Measurements from ENCODE around the gene HNRNPAB. TPM values are rescaled to one million over a fixed set of nuclear protein-coding genes. Genes with fewer than 3 reads are reported as not detected.
A peak's percentile ranks its signal among the peaks of the same experiment; 100 is the strongest.

The HNRNPAB gene
- total RNA-seq, 4 donors from 2014 or later, result 98.4 to 135 (median 104) TPM

GRCh38 chr5:178206166-178207101 is 2.1 kb downstream of the HNRNPAB start:
- peak overlapping the region; percentile 90 to 99 (median 98) for H3K4me3 ChIP-seq
- peak overlapping the region; percentile 37 to 98 (median 94) for H3K27ac ChIP-seq (replicated peaks in 1 of 4)
- no peak for TF ChIP-seq POLR2AphosphoS5 (IDR thresholded peaks at IDR 0.05)
- TF ChIP-seq POLR2A (IDR thresholded peaks at IDR 0.05; ENCODE audit: low read depth), result no peak
- no peak for TF ChIP-seq EP300 (IDR thresholded peaks at IDR 0.05)
- TF ChIP-seq CTCF (IDR thresholded peaks at IDR 0.05), result no peak
- no peak for DNase-seq (ENCODE audit: extremely low spot score)
- no peaks in the 10 kb centered on the region for H3K9me3 ChIP-seq
- WGBS, result 64% methylated on average over 12 of the region's 12 CpGs
- peaks cover 35 to 56% (median 52%) of the 10 kb centered on the region in 4 donors for H3K36me3 ChIP-seq
- peaks cover 26 to 46% (median 29%) of the 10 kb centered on the region in 4 donors for H3K4me1 ChIP-seq
- intact Hi-C loops (cut with DNase I), result no loop called here
- no peaks in the 10 kb centered on the region for H3K27me3 ChIP-seq

- intact Hi-C loops (cut with DNase I), result no loop called here
- no peaks in the 10 kb centered on the region for H3K9me3 ChIP-seq
- 78% methylated on average over 5 of the region's 5 CpGs for WGBS
- no peak overlapping the region for H3K4me3 ChIP-seq
- H3K4me1 ChIP-seq, result peaks cover 26 to 46% (median 29%) of the 10 kb centered on the region in 4 donors
- H3K27me3 ChIP-seq, result no peaks in the 10 kb centered on the region
- TF ChIP-seq EP300 (IDR thresholded peaks at IDR 0.05) (no peak), CTCF (IDR thresholded peaks at IDR 0.05) (no peak), POLR2A (IDR thresholded peaks at IDR 0.05; ENCODE audit: low read depth) (no peak), POLR2AphosphoS5 (IDR thresholded peaks at IDR 0.05) (no peak)
- DNase-seq (ENCODE audit: extremely low spot score), result no peak
- peaks cover 43 to 65% (median 61%) of the 10 kb centered on the region in 4 donors for H3K36me3 ChIP-seq
- H3K27ac ChIP-seq (replicated peaks in 1 of 4), result peak overlapping the region; percentile 37 to 98 (median 94)
Observed at GRCh38 chr5:178207183-178207916, 3.0 kb downstream of the HNRNPAB start.

DNA sequence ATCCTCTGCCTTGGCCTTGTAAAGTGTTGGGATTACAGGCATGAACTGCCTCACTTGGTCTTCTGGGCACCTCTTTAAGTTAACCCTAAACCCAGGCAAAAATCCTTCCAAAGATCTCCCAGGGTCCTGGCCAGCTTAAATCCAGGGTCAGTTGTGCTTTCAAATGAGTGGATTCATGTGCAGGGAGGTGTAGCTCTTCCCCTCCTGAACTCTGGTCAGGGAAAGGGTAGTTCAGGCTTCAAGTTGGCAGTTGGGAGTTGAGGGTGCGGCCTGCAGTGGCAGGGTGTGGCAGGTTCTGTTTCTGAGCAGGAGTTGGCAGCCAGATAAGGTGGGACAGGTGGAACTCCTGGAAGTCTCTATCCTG is 3.6 kb downstream of the HNRNPAB start:
- no peaks in the 10 kb centered on the region for H3K27me3 ChIP-seq
- H3K9me3 ChIP-seq, result no peaks in the 10 kb centered on the region
- no peak overlapping the region for H3K27ac ChIP-seq (replicated peaks in 1 of 4)
- intact Hi-C loops (cut with DNase I), result no loop called here
- DNase-seq (ENCODE audit: extremely low spot score), result no peak
- TF ChIP-seq POLR2AphosphoS5 (IDR thresholded peaks at IDR 0.05), result no peak
- TF ChIP-seq CTCF (IDR thresholded peaks at IDR 0.05), result no peak
- TF ChIP-seq POLR2A (IDR thresholded peaks at IDR 0.05; ENCODE audit: low read depth), result no peak
- TF ChIP-seq EP300 (IDR thresholded peaks at IDR 0.05), result no peak
- H3K36me3 ChIP-seq, result peaks cover 46 to 70% (median 67%) of the 10 kb centered on the region in 4 donors
- WGBS, result 90% methylated on average over 1 of the region's 1 CpG
- peaks cover 26 to 46% (median 29%) of the 10 kb centered on the region in 4 donors for H3K4me1 ChIP-seq
- H3K4me3 ChIP-seq, result no peak overlapping the region

- Histone ChIP-seq H3K9me3 (no peaks in the 10 kb centered on the region), H3K27me3 (no peaks in the 10 kb centered on the region), H3K4me3 (no peak overlapping the region), H3K27ac (replicated peaks in 1 of 4) (no peak overlapping the region), H3K4me1 (peaks cover 26 to 43% (median 28%) of the 10 kb centered on the region in 4 donors), H3K36me3 (peaks cover 47 to 78% (median 75%) of the 10 kb centered on the region in 4 donors)
- TF ChIP-seq EP300 (IDR thresholded peaks at IDR 0.05) (no peak), CTCF (IDR thresholded peaks at IDR 0.05) (no peak), POLR2A (IDR thresholded peaks at IDR 0.05; ENCODE audit: low read depth) (no peak), POLR2AphosphoS5 (IDR thresholded peaks at IDR 0.05) (no peak)
- 76% methylated on average over 5 of the region's 5 CpGs for WGBS
- intact Hi-C loops (cut with DNase I), result no loop called here
- DNase-seq (ENCODE audit: extremely low spot score), result no peak
Observed at GRCh38 chr5:178208540-178209227, 4.4 kb downstream of the HNRNPAB start.
